K562 (cell line): Measurements from ENCODE around the gene CCDC183. TPM values are rescaled to one million over a fixed set of nuclear protein-coding genes. Genes with fewer than 3 reads are reported as not detected.

Source experiments
- CHCHD3 ChIP-seq: fragments of 250-450 bp; sonication (Bioruptor Pico); IDR thresholded peaks from 2 replicates; pipeline ENCODE4 v2.1.2; 2022; ENCODE audit warnings: mild to moderate bottlenecking
- DACH1 ChIP-seq: fragments of 450-650 bp; IDR thresholded peaks from 2 replicates; pipeline ENCODE4 v1.6.1; 2018; ENCODE audit not compliant: partially characterized antibody
- ELF4 ChIP-seq: fragments of 450-650 bp; formaldehyde crosslinking; IDR thresholded peaks from 2 replicates; pipeline ENCODE4 v1.4.0; 2022; ENCODE audit warnings: missing genetic modification characterization
- FOXJ2 ChIP-seq: fragments of 200-800 bp; sonication (Bioruptor generic); IDR thresholded peaks from 2 replicates; pipeline ENCODE4 v1.6.1; 2016; ENCODE audit warnings: missing genetic modification characterization, missing compliant biosample characterization
- HOMEZ ChIP-seq: fragments of 250-450 bp; sonication (Bioruptor Pico); IDR thresholded peaks from 2 replicates; pipeline ENCODE4 v1.4.0; 2020; ENCODE audit warnings: mild to moderate bottlenecking, moderate library complexity
- JUNB ChIP-seq: fragments of 450-650 bp; formaldehyde crosslinking; conservative IDR thresholded peaks from 2 replicates; pipeline ENCODE4 v1.4.0; 2020; ENCODE audit warnings: mild to moderate bottlenecking
- NCOA6 ChIP-seq: fragments of 450-650 bp; IDR thresholded peaks from 2 replicates; pipeline ENCODE4 v1.6.1; 2017; ENCODE audit warnings: mild to moderate bottlenecking
- NR2C1 ChIP-seq, 2 experiments: fragments of 450-650 bp; IDR thresholded peaks; 2 replicates each; pipeline ENCODE4 v1.6.1; 2017; ENCODE audit warnings: mild to moderate bottlenecking in 2 of 2, antibody characterized with exemption in 1 of 2, inconsistent platforms in 1 of 2, missing compliant biosample characterization in 1 of 2, missing genetic modification characterization in 1 of 2
- PATZ1 ChIP-seq: fragments of 250-450 bp; sonication (Bioruptor Pico); IDR thresholded peaks from 2 replicates; pipeline ENCODE4 v1.5.0; 2020; ENCODE audit warnings: mild to moderate bottlenecking, borderline replicate concordance
- PHB2 ChIP-seq: fragments of 450-650 bp; IDR thresholded peaks from 2 replicates; pipeline ENCODE4 v1.6.1; 2017; ENCODE audit warnings: low read depth
- POLR2B ChIP-seq: fragments of 450-650 bp; IDR thresholded peaks from 2 replicates; pipeline ENCODE4 v1.6.1; 2018; ENCODE audit warnings: low read depth; ENCODE audit not compliant: partially characterized antibody
- PTRF ChIP-seq: fragments of 450-650 bp; IDR thresholded peaks from 2 replicates; pipeline ENCODE4 v1.6.1; 2016; ENCODE audit warnings: mild to moderate bottlenecking, missing genetic modification characterization, missing compliant biosample characterization
- PURB ChIP-seq: sonication (generic); formaldehyde crosslinking; IDR thresholded peaks from 2 replicates; pipeline ENCODE4 v1.9.0; 2021; ENCODE audit warnings: low read depth, mild to moderate bottlenecking, missing genetic modification reagents
- RB1 ChIP-seq: fragments of 450-650 bp; IDR thresholded peaks from 2 replicates; pipeline ENCODE4 v1.6.1; 2017; ENCODE audit warnings: low read depth, mild to moderate bottlenecking
- SMARCA4 ChIP-seq: fragments of 450-650 bp; IDR thresholded peaks from 2 replicates; pipeline ENCODE4 v1.6.1; 2016
- SRSF7 ChIP-seq: fragments of 200-400 bp; formaldehyde crosslinking; optimal IDR thresholded peaks from 2 replicates; pipeline ENCODE3; 2017; ENCODE audit warnings: mild to moderate bottlenecking, low read depth, low read length
- TAF15 ChIP-seq: fragments of 200-400 bp; formaldehyde crosslinking; IDR thresholded peaks from 2 replicates; pipeline ENCODE4 v1.6.1; 2017; ENCODE audit warnings: mild to moderate bottlenecking, low read depth, low read length, moderate library complexity
- TRIM28 ChIP-seq: fragments of 450-650 bp; IDR thresholded peaks from 2 replicates; pipeline ENCODE4 v1.6.1; 2017
- ZC3H8 ChIP-seq: fragments of 450-650 bp; IDR thresholded peaks from 2 replicates; pipeline ENCODE4 v1.6.1; 2017
- ZNF121 ChIP-seq: sonication (generic); formaldehyde crosslinking; conservative IDR thresholded peaks from 2 replicates; pipeline ENCODE4 v1.8.0; 2022; ENCODE audit warnings: missing genetic modification reagents
- polyA plus RNA-seq, 8 experiments: library from polyadenylated mRNA; depleted of rRNA in 4 of 8; stranded (reverse) in 5 of 8; unstranded in 3 of 8; fragments of >200 nt; fragmentation: Nextera tagmentation in 2 of 8; fragmentation: Illumina TruSeq in 1 of 8; extraction: Ambion mirVana in 2 of 8; extraction: Trizol in 1 of 8; gene quantifications; 2 replicates each; pipeline versions ENCODE4 v1.2.1 to v1.2.3, GENCODE V29; 2011 to 2014; ENCODE audit warnings: inconsistent platforms in 1 of 8, missing spikeins in 1 of 8
- total RNA-seq, 7 experiments: library from RNA; depleted of rRNA in 6 of 7; stranded (reverse); fragments of >200 nt in 6 of 7; fragmentation: Illumina TruSeq in 2 of 7; extraction: Trizol in 2 of 7; gene quantifications; 2 replicates each; pipeline versions ENCODE4 v1.2.1 to v1.2.3, GENCODE V29; 2011 to 2021; ENCODE audit warnings: low replicate concordance in 1 of 7

CCDC183 gene
- total and polyA plus RNA-seq, 9 of the 15 experiments (the other 6 are each of a cell fraction or from before 2014, with no cell fraction given), result 0.21 to 0.60 (median 0.29) TPM; not detected in 4

GRCh38 chr9:136790640-136791515, 5.3 kb upstream of the CCDC183 start, which contains the start of gene TMEM141 (continued):
- TF ChIP-seq ELF4 (CRISPR knock-in tag), result 0 out of 2 replicates have a peak, but pooled peaks have one; percentile 53
- no peak for TF ChIP-seq FOXJ2 (tag)
- TF ChIP-seq POLR2B, result peak; percentile 88
- no peak for TF ChIP-seq NCOA6
- no peak for TF ChIP-seq ZNF121
- TF ChIP-seq TRIM28, result no peak
- no peak for TF ChIP-seq HOMEZ (CRISPR knock-in tag)
- TF ChIP-seq TAF15, result no peak
- no peak for TF ChIP-seq SRSF7
- peak; percentile 29 for TF ChIP-seq RB1
- TF ChIP-seq NR2C1 (IDR thresholded peaks at IDR 0.05), result no peak
- no peak for TF ChIP-seq NR2C1 (tag; IDR thresholded peaks at IDR 0.05)
- no peak for TF ChIP-seq DACH1
- no peak for TF ChIP-seq PTRF (tag)
- no peak for TF ChIP-seq SMARCA4
- TF ChIP-seq PATZ1 (CRISPR knock-in tag), result no peak
- TF ChIP-seq PHB2, result no peak
- TF ChIP-seq CHCHD3 (CRISPR knock-in tag), result no peak
- no peak for TF ChIP-seq ZC3H8
- no peak for TF ChIP-seq JUNB (CRISPR knock-in tag)
- no peak for TF ChIP-seq PURB (CRISPR knock-in tag)
